Left cardiac atrium (tissue), 4 donors: ENCODE data around the gene ANKHD1. TPM values are rescaled to one million over a fixed set of nuclear protein-coding genes. Genes with fewer than 3 reads are reported as not detected.
A peak's percentile ranks its signal among the peaks of the same experiment; 100 is the strongest.
"Not testable (repeated sequence)": the region's sequence is repeated elsewhere in the genome, so short reads cannot be mapped to it uniquely, and the experiment has no call there.

Experiments
- ATAC-seq, 2 donors: fragments of 200-7000 bp; cut with Tn5 transposase; one replicate each; pipeline ENCODE4 v1.9.1; 2020; ENCODE audit warnings: mild to moderate bottlenecking in 2 of 2, moderate library complexity in 2 of 2
- DNase-seq: peaks from one replicate; pipeline ENCODE4 v3.0.0-alpha.2; 2020
- intact Hi-C, 2 donors: fragments of 100-400 bp; cut with DNase I; formaldehyde crosslinking; loops; one replicate each; pipeline versions ENCODE4 v1.14.1 to v1.15.1; 2022 to 2023
- microRNA-seq, 2 donors: library from miRNA; unstranded; fragments of <30 nt; microRNA quantifications; one replicate each; pipeline ENCODE4 v1.2.0, GENCODE V29; 2020
- total RNA-seq, 2 donors: library from RNA; stranded (reverse); fragmentation: NEBNext Ultra II Directional; extraction: Animal tissue kit (Norgen Biotek cat#: 25700); gene quantifications; one replicate each; pipeline ENCODE4 v1.2.1, GENCODE V29; 2021
- donor health status: DM: no; HTN: yes; CAD: no.
- donor health status: DM: no; HTN: yes; CAD: no; lungs with severe emphysema.
- donor health status: DM: yes; HTN: yes; CAD: no.
- donor health status: Dilated cardiomyopathy.

The ANKHD1 gene
- total RNA-seq, 2 donors from 2014 or later, result 50.1 to 67.5 TPM

DNA sequence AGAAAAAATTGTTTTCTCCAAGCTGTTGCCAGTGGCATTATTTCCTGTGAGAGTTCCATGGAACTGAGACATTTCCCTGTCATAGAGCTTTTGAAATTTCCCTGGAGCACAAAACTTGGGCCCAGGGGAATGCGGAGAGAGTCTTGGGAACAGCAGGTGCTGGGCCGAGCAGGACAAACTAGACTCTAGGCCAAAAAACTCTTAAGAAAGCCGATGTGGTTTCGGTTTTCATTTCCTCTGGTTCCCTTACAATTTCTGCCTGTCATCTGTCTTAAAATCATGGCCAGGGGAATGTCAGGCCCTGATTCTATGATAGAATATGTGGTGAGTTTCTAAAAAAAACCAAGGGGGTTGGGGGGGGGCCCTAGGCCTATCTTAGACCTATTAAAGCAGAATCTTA is 167.6 kb downstream of the ANKHD1 start:
- intact Hi-C loops, result loop anchor here (5.0 to 10.0 kb wide), 2 partner anchors 63 to 76 kb away; partner anchors contain the start of genes CD14 (in 1 of the 2), IK (in 1 of the 2) and NDUFA2 (in 1 of the 2)
- ATAC-seq (no peak), DNase-seq (no peak)

DNA sequence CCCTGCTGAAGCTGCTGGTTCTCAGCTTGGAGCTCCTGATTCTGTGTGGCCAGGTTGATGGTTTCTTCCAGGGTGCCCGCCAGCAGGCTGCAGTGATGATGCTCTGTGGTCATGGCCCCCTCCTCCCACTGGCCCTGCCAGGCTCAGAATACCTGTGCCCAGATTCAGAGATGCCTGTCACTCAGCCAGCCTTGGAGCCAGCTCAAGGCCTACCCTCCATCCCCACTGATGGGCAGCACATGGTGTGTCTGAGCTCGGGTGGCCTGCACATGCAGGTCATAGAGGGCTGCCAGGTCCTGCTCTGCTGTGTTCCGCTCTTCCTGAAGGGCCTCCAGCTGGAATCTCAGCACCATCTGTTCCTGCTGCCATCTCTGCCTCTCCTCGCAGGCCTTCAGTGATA is 168.4 kb downstream of the ANKHD1 start:
- intact Hi-C loops, result no loop called here

DNA sequence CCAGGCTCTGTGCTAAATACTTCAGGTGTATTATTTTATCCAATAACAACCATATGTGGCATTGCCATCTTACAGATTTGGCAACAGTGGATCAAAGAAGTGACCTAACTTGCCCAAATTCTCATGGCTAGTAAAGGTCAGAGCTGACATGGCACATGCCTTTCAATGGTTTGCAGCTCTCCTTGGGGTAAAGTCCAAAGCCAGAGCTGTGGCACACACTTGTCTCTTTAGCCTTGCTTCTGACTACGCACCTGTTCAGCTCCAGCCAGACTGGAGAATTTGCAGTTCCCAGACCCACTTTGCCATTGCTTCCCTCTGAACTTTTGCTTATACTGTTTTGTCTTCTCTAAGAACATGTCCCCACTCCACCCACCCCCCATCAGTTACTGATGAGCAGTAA is 168.9 kb downstream of the ANKHD1 start:
- intact Hi-C loops, result no loop called here
- ATAC-seq, result no peak
- DNase-seq, result no peak

More for the DNA sequence above, 168.4 kb downstream of the ANKHD1 start:
- DNase-seq, result no peak
- no peak for ATAC-seq

DNA sequence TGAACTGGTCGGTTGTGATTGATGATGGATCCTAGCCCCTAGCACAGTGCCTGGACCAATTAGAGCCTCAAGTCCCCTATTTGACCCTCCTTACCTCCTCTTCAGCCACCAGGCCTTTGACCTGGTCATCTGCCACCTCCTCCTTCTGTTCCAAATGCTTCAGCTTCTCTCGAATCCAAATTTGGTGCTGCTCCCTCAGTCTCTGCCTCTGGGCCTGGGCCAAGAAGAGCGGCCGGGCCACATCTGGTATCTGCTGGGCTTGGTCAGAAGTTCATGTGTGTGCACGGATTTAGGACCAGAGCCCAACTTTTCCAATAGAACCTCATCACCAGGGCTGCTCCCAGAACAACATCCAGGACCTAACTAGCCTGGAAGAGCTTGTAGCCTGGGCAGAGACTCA is 169.5 kb downstream of the ANKHD1 start:
- DNase-seq (no peak), ATAC-seq (peak; percentile 17 to 62)
- intact Hi-C loops, result no loop called here

DNA sequence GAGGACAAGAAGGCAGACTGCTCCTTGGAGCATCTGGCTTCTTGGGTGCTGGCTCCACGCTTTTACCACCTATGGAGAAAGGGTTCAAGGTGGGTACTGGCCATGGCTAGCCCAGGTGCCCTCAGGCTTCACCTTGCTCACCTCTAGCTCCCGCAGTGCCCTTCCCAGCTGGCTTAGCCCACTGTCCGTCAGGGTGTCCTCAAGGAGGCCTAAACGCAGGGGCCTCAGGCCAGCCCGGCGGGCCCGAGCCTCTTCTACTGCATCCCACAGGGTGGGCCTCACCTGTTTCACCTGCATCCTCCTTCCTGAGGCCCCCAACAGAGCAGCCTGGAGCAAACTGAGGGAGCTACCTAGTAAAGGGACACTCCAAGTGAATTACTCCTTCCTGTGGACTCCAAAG is 172.1 kb downstream of the ANKHD1 start:
- DNase-seq (no peak), ATAC-seq (no peak)
- intact Hi-C loops, result no loop called here

DNA sequence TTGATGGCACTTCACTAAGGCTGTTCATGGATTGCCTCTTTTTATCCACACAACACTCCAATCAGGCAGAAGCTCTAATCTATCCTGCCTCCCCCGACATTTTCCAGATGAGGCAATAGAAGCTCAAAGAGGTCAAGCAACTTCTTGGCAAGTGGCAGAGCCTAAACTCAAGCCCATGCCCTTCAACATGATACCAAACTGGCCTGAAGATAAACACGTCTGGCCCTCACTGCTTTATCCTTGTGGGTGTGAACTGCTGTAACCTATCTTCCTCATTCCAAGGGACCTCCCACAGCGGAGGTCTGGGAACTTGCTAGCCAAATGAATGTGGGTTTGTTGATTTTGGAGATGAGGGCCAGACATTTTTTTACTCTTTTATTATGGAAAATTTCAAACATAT is 172.5 kb downstream of the ANKHD1 start:
- DNase-seq, result no peak
- intact Hi-C loops, result no loop called here
- peak; percentile 73 to 88 for ATAC-seq

DNA sequence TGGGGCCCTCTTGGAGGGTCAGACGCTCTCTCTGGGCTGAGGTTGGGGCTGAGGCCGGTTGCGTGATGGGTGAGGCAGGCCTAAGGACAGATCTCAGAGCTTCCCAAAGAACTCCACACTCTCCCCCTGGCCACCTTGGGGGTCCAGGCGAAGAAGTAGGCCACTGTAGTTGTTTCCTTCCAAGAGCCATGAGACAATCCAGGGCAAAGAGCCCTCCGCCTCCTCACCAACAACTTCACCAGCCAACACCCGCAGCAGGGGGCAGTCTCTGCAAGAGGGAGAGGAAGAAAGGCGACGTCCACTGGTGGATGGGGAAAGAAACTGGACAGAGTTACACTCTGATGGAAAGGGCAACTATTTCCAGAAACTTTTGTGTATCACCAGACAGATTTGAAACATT is 173.7 kb downstream of the ANKHD1 start:
- ATAC-seq (peak; percentile 56 to 60), DNase-seq (peak; percentile 57)
- intact Hi-C loops, result no loop called here

DNA sequence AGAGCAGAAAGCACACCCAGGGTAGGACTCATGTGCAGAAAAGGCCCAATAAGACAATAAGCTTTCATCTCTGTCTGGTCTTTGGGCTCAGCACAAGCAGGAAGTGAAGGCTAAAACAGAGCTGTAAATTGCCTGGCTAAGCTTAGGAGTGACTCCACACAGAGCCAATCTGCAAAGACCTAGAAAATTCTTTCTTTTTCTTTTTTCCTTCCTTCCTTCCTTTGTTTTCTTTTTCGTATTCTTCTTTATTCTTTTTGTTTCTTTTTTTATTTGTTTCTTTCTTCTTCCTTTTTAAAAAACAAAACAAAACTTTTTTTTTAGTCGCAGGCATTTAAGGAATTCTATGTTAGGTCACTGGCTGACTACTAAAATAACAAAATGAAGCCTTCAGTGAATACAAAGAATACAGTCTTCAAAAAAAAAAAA is 175.2 kb downstream of the ANKHD1 start:
- no peak for ATAC-seq
- intact Hi-C loops, result no loop called here
- no peak for DNase-seq

DNA sequence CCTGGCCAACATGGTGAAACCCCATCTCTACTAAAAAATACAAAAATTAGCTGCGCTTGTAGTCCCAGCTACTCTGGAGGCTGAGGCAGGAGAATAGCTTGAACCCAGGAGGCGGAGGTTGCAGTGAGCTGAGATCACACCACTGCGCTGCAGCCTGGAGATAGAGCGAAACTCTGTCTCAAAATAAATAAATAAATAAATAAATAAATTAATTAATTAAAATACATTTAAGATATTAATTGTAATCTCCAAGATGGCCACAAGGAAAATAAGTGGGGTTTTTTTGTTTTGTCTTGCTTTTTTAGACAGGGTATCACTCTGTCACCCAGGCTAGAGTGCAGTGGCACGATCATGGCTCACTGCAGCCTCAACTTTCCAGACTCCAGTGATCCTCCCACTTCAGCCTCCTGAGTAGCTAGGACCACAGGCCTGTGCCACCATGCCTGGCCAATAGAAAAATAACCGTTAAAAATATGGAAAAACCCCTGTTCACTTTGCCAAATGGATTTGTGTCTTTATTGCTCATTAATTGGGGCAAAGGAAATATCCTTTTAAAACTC is 177.6 kb downstream of the ANKHD1 start:
- DNase-seq, ATAC-seq, intact Hi-C loops: not testable (repeated sequence)

DNA sequence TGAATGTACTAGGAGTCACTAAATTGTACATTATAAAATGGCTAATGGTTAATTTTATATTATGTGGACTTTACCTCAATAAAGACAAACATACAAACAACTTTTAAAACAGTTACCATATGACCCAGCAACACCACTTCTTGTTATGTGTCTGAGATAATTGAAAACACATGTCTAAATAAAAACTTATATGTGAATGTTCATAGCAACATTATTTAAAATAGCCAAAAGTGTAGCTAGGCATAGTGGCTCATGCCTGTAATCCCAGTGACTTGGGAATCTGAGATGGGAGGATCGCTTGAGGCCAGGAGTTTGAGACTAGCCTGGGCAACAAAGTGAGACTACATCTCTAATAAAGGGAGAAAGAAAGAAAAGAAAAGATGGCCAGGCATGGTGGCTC is 185.9 kb downstream of the ANKHD1 start:
- ATAC-seq, result no peak
- intact Hi-C loops, result no loop called here
- no peak for DNase-seq

DNA sequence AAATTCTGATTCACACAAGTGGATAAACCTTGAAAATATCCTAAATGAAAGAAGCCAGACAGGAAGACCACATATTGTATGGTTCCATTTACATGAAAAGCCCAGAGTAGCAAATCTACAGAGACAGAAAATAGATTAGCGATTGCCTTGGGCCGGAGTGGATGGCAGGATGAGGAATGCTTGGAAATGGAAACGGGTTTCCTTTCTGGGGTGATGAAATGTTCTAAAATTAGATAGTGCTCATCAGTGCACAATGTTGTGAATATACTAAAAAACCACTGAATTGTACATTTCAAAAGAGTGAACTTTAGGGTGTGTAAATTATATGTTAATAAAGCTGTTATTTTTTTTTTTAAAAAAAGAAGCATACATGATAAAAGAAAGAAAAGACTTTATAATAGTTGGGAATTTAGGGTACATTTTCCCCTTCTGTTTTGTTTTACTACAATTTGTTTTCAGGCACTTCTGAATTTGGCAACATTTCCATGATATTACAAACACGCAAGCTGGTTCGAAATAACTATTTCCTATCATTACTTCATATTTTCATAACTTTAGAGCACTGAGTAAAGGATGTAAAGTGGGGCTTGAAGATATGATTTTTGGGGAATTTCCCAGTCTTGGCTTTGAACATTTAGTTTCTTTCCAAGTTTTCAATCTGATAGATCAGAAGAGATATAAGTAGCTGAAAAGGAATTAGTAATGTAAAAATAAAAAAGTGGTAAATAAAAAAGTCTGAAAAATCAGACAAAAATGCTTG is 186.9 kb downstream of the ANKHD1 start:
- DNase-seq, result no peak
- intact Hi-C loops, result no loop called here
- ATAC-seq, result peak; percentile 47 to 67

Small RNA genes within 50 kb of the gene (microRNA-seq; reads per million reads assigned to microRNA genes)
- gene MIR6831, result 0 reads per million in 2 donors

Other genes with a start within 250 kb of the ANKHD1 start
- 10 to 100 TPM; 61.7 to 74.6 TPM for gene CYSTM1, start 226.6 kb upstream of the ANKHD1 start, total RNA-seq
- 10 to 100 TPM; 49.1 to 54.7 TPM for gene PFDN1, start 98.7 kb upstream of the ANKHD1 start, total RNA-seq
- gene HBEGF, start 55.2 kb upstream of the ANKHD1 start, total RNA-seq, result 10 to 100 TPM; 12.9 to 18.3 TPM
- gene SLC4A9, start 41.6 kb upstream of the ANKHD1 start, total RNA-seq, result under 1 TPM; 0.09 to 0.21 TPM
- 10 to 100 TPM in 1 of 2 donors, 1 to 10 TPM in 1; 8.8 to 11.5 TPM for gene EIF4EBP3, start 145.8 kb downstream of the ANKHD1 start, total RNA-seq
- gene SRA1, start 155.6 kb downstream of the ANKHD1 start, total RNA-seq, result 10 to 100 TPM; 24.9 to 37.4 TPM
- gene APBB3, start 162.8 kb downstream of the ANKHD1 start, total RNA-seq, result 10 to 100 TPM; 11.4 to 14.3 TPM
- 10 to 100 TPM; 70.3 to 79.3 TPM for gene SLC35A4, start 163.0 kb downstream of the ANKHD1 start, total RNA-seq
- 100 to 1,000 TPM in 1 of 2 donors, 10 to 100 TPM in 1; 73.9 to 107 TPM for gene CD14, start 231.3 kb downstream of the ANKHD1 start, total RNA-seq
- gene TMCO6, start 237.6 kb downstream of the ANKHD1 start, total RNA-seq, result 1 to 10 TPM; 3.9 to 6.4 TPM
- gene NDUFA2, start 245.8 kb downstream of the ANKHD1 start, total RNA-seq, result 100 to 1,000 TPM in 1 of 2 donors, 10 to 100 TPM in 1; 98.2 to 108 TPM
- gene IK, start 246.0 kb downstream of the ANKHD1 start, total RNA-seq, result 10 to 100 TPM; 59.6 to 62.8 TPM